ENCODE results near the gene DUS1L.

The DUS1L gene

DNA sequence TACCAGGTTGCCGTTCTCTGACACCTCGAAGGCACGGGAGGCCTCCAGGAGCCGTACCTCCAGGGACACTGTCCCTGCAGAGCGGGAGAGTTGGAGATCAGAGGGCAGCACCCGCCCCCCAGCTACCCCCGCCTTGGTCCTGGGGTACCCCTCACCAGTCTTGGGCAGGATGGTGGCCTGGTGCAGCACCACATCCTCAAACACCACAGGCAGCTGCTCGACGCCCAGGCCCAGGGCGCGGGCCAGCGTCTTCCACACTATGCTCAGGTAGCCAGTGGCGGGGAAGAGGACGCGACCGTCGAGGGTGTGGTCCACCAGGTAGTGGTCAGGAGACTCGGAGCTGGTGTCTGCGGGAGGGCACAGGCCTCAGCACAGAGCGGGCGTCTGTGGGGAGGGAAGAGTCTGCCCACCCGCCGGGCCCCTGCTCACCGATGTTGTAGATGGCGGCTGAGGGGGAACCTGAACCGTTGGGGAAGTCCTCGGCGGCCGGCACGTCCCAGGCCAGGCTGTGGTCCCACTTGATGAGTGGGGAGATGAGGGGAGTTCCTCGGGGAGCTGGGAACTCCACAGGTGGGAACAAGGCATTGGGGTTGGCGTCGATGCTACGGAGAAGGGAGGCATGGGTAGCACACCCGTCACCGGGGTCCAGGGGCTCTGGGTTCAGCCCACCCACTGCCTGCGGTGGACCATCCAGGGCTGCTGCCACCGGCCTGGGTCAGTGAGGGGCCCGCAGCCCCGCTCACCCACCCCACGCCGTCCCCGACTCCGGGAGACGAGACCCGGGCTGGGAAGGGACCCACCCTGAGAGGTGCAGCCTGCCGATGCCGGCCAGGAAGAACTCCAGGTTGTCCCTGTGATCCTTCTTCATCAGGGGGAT, 22.6 kb upstream of the DUS1L start:
- no peak for DNase-seq

DNA sequence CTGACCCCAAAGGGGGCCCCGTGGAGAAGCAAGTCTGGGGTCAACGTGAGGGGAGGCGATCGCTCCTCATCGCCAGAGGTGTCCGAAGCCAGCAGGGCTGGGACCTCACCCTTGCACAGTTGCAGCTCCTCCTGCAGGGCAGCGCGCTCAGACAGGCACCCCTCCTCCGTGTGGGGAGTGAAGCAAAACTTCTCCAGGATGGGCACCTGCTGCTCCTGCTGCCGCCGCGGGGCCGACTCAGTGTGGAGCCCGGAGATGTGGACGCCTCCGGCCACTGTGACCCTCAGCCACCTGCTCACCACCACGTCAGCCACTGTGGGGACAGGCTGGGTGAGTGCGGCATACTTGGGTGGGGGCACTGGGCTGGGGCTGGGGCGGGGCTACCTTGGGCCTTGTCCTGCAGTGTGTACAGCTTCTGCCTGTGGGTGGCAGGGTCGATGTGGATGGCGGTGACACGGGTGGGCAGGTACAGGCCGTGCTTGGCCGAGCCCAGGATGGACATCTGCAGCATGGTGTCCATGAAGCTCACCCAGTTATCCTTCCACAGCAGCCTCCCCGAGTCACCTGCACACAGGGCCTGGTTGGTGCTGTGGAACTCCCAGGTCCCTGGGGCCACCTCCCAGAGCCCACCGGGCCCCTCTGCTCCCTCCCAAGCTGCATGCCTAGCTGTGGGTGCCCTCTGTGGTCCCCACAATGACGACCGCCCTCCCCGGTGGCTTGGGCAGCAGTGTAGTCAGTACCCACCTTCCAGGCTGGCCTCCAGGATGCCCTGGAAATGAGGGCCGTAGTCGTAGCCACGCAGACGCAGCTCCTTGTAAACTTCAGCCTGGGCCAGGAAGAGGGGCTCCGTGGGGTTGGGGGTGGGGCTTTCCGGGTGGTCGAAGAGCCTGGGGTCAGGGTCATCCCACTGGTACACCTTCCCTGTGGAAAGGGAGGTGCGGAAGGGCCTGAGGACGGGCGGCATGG, 21.6 kb upstream of the DUS1L start:
- no peak for DNase-seq

DNA sequence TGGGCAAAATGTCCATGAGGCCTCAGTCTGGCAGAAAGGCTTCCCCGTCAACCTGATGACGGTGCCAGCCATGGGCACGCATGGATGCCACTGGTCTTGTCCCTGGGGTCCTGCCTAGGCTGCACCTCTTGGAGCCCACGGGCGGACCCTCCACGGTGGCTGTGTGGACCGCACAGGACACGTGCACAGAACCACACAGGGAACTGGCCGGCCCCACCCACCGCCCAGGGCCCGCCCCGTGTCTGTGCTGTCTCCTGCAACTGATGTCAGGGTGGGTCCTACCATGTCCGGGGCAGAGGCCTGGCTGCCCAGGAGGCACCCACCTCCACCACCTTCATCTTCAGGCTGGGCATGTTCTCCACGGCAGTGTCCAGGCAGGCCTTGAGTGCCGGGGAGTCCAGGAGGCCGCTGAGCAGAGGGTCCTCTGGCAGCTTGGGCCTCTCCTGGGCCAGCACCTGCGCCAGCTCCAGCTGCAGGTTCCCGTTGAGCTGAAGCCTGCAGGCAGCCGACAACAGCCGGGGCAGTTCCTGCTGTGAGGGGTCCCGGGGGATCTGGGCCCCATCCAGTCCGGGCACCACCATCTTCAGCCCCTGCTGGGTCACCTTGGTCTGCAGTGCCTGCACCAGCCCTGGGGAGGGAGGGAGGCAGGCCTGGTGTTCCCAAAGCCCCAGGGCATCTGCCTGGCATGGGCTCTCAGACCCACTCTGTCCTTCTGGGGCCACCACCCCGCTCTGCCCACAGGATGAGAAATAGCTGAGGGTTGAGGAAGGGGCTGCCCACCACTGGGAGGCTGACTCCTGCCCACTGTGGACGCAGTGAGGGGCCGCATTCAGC, 20.5 kb upstream of the DUS1L start:
- no peak for DNase-seq

DNA sequence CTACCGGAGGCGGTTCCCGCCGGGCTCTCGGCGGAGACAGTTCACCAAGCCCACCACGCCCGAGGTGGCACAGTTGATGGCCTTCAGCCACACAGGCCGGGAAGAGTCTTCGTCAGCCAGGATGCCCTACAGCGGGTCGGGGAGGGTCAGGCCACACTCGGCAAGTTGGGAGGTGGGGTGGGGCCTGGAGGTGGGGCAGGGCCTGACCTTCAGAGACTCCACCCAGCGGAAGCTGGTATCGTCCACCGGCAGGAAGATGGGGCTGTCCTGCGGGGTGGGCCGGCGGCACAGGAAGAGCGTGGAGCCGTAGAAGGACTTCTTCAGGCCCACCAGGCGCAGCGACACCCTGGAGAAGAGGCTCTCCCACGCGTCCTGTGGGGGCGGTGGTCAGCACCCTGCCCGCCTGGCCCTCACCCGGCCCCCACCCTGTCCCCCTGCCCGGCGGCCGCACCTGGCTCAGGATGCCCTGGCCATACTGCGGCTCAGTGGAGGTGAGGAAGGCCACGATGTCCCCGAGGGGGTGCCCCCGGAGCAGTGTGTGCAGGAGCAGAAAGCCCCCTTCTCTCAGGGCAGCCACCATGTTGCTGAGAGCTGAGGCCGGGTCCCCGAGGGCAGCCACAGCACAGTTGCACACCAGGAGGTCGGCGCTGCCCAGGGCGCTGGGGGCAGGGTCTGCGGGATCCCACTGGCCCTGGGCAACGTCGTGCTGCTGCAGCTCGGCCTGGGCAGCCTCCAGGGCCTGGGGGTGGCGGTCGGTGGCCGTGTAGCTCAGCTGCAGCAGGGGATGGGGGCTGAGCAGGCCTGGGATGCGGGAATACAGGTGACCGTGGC, 19.6 kb upstream of the DUS1L start:
- DNase-seq: no peak

DNA sequence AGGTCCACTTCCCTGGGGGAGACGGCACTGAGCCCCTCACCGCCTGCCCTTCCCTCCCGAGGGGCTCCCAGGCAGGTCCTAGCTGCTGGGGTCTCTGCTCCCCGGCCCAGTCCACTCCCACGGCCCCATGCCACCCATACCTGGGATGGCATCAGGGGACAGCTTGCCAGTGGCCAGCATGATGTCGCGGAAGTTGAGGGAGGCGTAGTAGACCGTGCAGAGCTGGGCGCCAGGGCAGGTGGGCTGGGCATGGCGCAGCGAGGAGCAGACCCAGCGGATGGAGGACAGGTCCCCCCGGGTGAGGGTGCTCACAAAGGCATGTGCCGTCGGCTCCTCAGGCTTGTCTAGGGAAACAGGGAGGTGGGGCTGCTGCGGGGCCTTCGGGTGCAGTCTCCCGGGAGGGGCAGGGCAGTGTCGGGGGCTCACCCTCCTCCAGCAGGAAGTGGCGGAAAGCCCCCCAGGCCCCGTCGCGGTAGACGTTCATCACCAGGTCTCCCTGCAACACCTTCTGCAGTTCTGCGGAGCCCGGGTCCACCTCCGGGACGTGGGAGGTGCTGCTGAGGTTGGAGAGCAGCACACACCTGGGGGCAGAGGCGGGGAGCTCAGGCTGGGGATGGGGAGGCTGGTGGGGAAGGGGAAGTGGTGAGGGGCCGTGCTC, 18.9 kb upstream of the DUS1L start:
- no peak for DNase-seq

DNA sequence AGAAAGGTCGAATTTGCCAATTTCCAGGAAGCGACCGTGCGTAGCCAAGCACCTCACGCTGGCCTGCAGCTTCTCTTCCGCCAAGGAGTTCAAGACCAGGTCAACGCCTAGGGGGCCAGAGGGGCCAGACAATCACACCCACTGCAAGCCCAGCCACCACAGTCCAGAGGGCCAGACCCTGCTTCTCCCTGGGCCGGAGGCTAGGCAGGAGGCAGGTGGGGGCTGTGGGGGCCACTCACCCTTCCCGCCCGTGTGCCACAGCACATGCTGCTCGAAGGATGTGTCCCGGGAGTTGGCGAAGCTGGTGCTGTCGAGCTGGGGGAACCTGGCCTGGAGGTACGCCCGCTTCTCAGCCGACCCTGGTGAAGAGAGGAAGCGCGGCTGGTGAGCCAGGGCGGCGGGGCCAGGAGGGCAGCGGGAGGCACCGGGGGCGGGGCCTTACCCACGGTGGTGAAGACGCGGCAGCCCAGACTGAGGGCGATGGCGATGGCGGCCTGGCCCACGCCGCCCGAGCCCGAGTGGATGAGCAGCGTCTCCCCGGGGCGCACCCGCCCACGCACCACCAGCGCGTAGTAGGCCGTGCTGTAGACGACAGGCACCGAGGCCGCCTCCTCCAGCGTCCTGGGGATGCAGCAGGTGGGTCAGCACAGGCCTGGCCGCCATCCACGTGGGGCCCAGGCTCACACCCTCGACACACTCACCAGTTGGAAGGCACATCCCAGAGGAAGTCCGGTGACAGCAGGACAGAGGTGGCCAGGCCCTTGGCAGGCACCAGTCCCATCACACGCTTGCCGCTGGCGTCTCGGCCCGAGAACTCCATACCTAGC, 18.1 kb upstream of the DUS1L start:
- DNase-seq: no peak

DNA sequence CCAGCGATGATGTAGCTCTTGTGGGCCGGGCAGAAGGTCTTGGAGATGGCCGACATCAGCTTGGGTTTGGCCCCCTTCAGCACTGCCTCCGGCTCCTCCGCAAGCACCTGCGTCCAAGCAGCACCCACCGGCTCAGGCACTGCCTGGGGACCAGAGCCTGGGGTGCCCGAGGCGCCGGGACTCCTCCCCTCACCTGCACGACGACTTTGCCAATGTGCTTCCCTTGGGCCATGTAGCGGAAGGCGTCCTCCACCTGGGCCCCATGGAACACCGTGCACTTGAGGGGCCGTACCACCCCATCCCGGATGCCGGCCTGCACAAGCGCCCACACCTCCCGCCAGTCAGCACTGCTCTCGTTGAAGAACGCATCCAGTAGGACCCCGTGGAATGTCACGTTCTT, 17.4 kb upstream of the DUS1L start:
- DNase-seq: no peak

DNA sequence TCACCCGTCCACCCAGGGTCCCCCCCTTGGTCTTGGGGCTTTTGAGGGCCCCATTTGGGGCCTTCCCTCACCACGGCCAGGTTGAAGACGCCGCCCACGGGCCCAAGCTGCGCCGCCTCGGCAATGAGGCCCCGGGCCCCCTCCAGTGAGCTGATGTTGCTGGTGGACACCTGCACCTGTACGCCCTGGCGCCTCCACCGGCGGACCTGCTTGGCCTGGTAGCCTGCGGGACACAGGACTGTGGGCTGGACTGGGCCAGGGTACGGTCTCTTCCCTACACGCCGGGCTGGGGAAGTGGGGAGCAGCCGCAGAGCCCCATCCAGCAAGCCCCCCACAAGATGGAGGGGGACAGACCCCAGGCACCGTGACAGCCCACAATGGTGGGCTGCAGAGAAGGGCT, 16.9 kb upstream of the DUS1L start:
- no peak for DNase-seq

DNA sequence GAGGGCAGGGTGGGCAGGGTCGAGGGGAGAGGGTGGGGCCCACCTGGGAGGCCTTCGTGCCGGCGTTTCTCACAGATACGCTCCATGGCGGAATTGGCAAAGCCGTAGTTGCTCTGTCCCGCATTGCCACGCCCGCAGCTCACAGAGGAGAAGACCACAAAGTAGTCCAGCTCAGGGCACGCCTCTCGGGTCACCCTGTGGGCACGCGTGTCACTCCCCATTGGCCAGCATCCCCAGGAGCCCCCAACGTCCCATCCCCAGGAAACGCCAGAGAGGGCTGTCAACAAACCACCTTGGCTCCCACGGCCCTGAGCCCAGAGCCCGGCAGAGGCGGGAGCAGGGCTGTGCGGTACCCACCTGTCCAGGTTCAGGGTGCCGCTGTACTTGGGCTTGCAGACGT, 16.4 kb upstream of the DUS1L start:
- no peak for DNase-seq

DNA sequence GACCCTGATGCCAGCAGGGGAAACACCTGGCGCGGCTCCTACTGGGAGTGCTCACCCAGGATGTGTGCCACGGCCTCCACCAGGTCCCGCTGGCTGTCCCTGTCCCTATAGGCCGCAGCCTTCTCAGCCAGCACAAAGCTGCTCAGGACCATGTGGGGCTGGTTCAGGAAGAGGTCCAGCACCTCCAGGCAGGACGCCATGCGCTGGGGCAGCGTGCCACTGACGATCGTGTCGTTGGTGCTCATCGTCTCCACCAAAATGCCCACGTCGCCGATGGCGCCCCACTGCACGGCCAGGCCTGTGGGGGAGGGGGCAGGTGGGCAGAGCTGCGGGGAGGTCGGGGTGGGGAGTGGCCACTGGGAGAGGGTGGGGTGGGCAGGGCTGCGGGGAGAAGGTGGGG, 15.9 kb upstream of the DUS1L start:
- no peak for DNase-seq

DNA sequence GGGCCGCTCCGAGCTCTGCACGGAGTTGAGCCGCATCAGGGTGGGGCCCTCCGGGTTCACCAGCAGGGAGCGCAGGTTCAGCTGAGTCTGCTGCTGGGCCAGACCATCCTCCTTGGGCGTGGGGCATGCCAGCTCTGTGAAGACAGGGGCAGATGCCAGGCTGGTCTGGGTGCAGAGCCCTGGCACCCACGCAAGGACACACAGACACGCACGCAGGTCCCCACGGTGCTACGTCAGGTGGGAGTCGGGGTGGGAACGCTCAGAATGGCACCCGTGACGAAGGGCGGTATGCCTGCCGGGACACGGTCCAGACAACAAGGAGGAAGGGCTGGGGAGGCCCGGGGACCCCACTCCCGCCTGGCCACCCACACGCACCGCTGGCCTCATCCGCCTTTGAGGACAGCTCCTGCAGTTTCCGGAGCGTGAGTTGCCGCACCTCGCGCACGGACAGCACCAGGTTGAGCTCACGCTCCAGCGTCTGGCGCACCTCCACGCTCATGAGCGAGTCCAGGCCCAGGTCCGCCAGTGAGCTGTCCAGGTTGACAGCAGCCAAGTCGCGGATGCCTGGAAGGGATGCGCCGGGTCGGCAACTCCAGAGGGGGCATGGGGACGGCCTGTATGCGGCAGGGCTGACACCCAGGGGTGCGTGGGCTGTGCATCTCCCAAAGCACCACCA, 15.3 kb upstream of the DUS1L start:
- DNase-seq: no peak

DNA sequence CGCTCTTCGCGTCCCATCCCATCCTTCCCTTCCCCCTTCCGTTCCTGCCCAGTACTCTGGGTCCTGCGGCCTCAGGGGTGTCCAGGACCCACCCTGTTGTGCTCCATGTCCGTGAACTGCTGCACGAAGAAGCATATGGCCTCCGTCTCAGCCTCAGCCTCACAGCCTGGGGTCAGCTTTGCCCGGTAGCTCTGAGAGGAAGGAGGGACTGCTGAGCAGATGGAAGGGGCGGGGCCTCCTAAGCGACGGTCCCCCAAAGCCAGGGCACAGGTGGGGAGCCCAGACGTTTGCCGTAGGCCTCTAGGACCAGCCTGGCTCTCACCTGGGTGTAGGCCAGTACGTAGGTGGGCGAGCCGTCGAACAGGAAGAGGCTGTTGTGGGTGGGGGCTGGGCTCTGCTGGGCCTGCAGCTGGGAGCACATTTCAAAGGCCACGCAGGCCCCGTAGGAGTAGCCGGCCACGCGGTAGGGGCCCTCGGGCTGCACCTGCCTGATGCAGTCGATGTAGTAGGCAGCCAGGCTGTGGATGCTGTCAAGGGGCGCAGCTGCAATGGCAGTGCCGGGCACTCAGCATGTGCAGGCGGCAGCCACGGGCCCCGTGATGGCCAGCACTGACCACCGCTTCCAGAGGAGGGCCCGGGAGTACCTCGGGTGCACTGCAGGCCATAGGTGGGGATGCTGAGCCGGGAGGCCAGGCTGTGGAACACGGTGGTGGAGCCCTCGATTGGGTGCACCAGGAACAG, 14.6 kb upstream of the DUS1L start:
- DNase-seq: no peak

DNA sequence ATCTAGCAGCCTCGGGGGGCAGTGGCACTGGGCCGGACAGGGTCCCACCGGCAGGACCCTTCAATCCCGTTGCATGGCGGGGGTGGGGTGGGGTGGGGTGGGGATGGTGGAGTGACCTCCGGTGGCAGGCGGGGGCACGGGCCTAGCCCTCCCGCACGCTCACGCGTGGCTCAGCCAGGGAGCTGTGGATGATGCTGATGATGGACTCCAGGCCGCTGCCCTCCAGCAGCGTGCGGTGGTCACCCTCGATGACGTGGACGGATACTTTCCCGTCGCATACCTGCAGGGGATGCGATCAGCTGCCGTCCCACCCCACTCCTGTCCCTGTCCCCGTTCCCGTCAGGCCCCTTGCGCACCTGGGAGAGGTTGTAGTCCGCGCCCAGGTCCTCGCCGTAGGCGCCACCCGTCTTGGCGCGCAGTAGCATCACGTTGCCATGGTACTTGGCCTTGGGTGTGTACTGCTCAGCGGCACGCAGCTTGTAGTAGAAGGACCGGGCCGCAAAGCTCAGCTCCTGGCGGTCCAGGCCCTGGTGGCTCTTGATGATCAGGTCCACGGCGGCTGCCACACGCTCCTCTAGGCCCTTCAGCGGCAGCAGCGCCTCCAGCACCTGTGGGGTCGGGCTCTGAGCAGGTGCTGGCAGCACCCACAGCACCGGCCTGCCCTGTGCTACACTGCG, 13.5 kb upstream of the DUS1L start:
- DNase-seq: no peak

DNA sequence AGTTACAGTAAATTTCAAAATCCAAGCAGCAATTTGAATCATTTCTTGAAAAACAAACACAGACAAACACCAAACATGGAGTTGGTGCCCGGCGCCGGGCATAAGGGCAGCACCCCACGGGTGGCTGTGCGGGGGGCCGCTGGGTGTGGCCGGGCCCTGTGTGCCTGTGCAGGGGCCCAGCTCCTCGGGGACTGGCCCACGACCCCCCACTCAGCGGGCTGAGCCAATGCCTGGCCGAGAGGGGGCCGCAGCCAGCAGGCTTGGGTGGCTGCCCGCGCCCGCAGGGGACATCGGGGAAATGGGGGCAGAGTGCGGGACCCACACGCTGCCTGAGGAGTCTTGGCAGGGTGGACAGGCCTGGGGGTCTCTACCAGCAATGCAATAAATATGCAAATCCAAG, 12.8 kb upstream of the DUS1L start:
- no peak for DNase-seq

DNA sequence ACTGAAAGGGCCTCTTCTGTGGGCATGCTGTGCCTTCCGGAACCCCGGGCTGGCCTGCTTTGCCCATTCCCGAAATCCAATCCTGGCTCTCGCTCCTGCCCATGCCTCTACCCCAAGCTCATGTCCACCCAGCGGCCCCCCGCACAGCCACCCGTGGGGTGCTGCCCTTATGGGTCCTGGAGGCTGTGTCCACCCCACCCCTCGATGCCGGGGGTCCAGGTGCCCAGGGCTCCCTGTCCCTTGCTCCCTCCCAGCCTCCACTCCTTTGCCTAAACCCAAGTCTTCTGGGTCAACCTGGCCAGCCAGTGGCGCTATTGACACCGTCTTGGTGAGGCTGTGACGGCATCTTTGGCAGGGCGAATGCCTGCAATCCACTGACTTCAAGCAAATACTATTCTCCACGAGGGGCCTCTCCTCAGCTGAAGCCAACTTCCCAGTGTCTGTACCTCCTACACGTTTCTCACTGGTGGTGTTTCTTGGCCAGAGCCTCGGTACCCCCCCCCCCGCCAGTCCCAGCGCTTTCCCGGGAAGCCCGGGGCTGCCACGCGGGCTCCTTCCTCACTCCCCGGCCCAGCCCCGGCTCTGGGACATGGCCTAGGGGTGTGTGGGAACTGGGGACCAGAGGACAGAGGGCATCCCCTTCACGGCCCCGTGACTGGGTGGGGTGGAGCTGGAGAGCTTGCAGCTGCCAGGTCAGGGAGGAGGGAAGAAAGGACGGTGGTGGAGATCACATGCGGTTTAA, 12.2 kb upstream of the DUS1L start:
- no peak for DNase-seq

DNA sequence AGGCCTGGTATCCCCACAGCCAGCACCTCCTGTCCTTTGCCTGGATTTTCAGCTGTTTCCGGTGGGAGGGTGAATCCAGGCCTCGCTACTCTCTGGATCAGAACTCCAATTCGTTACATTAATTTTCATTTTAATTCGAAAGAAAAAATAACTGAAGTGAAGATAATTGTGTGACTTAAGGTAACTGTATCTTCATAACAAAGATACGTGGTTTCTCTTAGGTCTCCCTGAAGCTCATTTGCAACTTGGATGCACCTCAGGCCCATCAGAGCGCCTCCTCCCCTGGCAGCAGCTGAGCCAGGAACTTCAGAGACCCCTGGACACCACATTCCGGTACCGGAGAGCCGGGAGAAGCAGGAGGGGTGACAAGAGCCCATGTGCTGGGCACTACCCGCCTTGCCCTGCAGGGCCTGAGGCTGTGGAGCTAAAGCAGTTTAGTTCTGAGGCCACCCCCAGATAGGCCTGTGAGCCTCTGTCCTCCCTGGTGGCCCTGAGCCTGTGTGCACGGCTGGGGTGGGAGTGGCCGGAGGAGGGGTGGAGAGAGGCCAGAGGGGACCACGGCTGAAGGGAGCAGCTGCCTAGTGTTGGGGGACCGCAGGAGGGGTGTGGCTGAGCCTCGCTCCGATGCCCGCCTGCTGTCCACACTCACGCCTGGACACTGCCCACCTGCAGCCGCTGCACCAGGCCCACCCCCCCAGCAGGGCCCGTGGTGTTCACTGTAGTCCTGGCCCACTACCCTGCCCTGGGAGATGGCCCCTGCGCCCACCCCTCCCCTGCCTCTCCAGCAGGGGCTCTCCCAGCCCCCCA, 11.4 kb upstream of the DUS1L start:
- no peak for DNase-seq
